Measurements from ENCODE around the gene ADGRF5.

The ADGRF5 gene

DNA sequence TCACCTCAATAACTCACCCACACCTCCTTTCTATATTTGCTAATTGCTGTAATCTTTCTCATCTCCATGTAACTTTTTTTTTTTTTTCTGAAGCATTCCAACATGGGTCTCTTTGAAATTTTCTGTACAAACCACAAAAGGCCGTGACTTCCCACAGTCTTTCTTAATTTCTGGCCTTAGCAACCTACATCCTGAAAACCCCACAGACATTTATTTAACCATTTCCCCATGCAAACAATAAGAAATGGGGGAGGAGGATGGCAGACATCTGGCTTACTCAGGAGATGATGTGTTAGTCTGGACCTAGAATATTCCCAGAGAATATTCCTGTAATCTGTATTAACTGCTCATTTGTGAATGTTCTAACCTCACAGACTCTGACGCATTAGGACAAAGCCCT, 70.9 kb downstream of the ADGRF5 start:
- H3K9me3 ChIP-seq (replicated peaks; ENCODE audit: insufficient read depth, low read length), result no peaks in the 10 kb centered on the region
- H3K9me2 ChIP-seq (replicated peaks; ENCODE audit: insufficient read depth, low read length), result no peaks in the 10 kb centered on the region
- H2AFZ ChIP-seq (ENCODE audit: low read length), result no peak overlapping the region
- H3K79me2 ChIP-seq (ENCODE audit: low read length), result no peaks in the 10 kb centered on the region
- no peaks in the 10 kb centered on the region for H3K4me1 ChIP-seq (ENCODE audit: low read length)
- no peak overlapping the region for H3K27ac ChIP-seq (ENCODE audit: low read length)
- DNase-seq, result no peak
- no peak overlapping the region for H3K9ac ChIP-seq (ENCODE audit: low read length)
- H4K20me1 ChIP-seq (ENCODE audit: insufficient read depth, low read length), result no peaks in the 10 kb centered on the region
- H3K4me2 ChIP-seq (ENCODE audit: low read depth, low read length), result no peak overlapping the region
- H3K36me3 ChIP-seq (replicated peaks; ENCODE audit: insufficient read depth, low read length), result no peaks in the 10 kb centered on the region
- no peak overlapping the region for H3K4me3 ChIP-seq (ENCODE audit: low read length)
- no peaks in the 10 kb centered on the region for H3K27me3 ChIP-seq (replicated peaks; ENCODE audit: insufficient read depth, low read length)
- H3F3A ChIP-seq (ENCODE audit: insufficient read depth, low read length), result no peaks in the 10 kb centered on the region
- TF ChIP-seq, protein P1, sequence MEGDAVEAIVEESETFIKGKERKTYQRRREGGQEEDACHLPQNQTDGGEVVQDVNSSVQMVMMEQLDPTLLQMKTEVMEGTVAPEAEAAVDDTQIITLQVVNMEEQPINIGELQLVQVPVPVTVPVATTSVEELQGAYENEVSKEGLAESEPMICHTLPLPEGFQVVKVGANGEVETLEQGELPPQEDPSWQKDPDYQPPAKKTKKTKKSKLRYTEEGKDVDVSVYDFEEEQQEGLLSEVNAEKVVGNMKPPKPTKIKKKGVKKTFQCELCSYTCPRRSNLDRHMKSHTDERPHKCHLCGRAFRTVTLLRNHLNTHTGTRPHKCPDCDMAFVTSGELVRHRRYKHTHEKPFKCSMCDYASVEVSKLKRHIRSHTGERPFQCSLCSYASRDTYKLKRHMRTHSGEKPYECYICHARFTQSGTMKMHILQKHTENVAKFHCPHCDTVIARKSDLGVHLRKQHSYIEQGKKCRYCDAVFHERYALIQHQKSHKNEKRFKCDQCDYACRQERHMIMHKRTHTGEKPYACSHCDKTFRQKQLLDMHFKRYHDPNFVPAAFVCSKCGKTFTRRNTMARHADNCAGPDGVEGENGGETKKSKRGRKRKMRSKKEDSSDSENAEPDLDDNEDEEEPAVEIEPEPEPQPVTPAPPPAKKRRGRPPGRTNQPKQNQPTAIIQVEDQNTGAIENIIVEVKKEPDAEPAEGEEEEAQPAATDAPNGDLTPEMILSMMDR (IDR thresholded peaks at IDR 0.05; ENCODE audit: low read length), result no peak
- no peak for TF ChIP-seq EZH2phosphoT487 (IDR thresholded peaks at IDR 0.05; ENCODE audit: low read length)
- TF ChIP-seq EZH2 (optimal IDR thresholded peaks at IDR 0.05; ENCODE audit: low read depth, low read length), result no peak

DNA sequence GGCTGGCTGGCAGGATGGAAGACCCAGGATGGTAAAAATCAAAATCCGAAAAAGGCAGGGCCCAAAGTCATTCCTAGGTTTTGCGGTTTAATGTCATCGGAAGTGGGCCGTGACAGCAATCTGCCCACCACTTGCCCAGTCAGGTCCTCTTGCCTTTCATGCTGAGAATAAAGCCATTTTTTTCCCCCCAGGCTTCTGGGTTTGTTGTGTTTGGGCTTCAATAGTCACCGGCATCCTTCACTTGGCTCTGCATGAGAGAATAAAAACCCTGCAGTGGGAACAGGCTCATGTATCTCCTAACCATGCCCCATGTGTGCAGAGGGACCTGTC, 72.4 kb downstream of the ADGRF5 start:
- H2AFZ ChIP-seq (ENCODE audit: low read length), result no peak overlapping the region
- H3F3A ChIP-seq (ENCODE audit: insufficient read depth, low read length), result no peaks in the 10 kb centered on the region
- H3K9me2 ChIP-seq (replicated peaks; ENCODE audit: insufficient read depth, low read length), result no peaks in the 10 kb centered on the region
- no peak for DNase-seq
- H3K4me3 ChIP-seq (ENCODE audit: low read length), result no peak overlapping the region
- no peaks in the 10 kb centered on the region for H3K27me3 ChIP-seq (replicated peaks; ENCODE audit: insufficient read depth, low read length)
- H3K9ac ChIP-seq (ENCODE audit: low read length), result no peak overlapping the region
- no peak for TF ChIP-seq EZH2 (optimal IDR thresholded peaks at IDR 0.05; ENCODE audit: low read depth, low read length)
- TF ChIP-seq, protein P1 (IDR thresholded peaks at IDR 0.05; ENCODE audit: low read length), result no peak
- no peak for TF ChIP-seq EZH2phosphoT487 (IDR thresholded peaks at IDR 0.05; ENCODE audit: low read length)
- H3K36me3 ChIP-seq (replicated peaks; ENCODE audit: insufficient read depth, low read length), result no peaks in the 10 kb centered on the region
- peak overlapping the region; percentile 14; the same call in 1 of the 2 replicates for H3K4me2 ChIP-seq (ENCODE audit: low read depth, low read length)
- no peaks in the 10 kb centered on the region for H3K79me2 ChIP-seq (ENCODE audit: low read length)
- no peaks in the 10 kb centered on the region for H3K9me3 ChIP-seq (replicated peaks; ENCODE audit: insufficient read depth, low read length)
- no peaks in the 10 kb centered on the region for H4K20me1 ChIP-seq (ENCODE audit: insufficient read depth, low read length)
- H3K4me1 ChIP-seq (ENCODE audit: low read length), result no peaks in the 10 kb centered on the region
- no peak overlapping the region for H3K27ac ChIP-seq (ENCODE audit: low read length)

DNA sequence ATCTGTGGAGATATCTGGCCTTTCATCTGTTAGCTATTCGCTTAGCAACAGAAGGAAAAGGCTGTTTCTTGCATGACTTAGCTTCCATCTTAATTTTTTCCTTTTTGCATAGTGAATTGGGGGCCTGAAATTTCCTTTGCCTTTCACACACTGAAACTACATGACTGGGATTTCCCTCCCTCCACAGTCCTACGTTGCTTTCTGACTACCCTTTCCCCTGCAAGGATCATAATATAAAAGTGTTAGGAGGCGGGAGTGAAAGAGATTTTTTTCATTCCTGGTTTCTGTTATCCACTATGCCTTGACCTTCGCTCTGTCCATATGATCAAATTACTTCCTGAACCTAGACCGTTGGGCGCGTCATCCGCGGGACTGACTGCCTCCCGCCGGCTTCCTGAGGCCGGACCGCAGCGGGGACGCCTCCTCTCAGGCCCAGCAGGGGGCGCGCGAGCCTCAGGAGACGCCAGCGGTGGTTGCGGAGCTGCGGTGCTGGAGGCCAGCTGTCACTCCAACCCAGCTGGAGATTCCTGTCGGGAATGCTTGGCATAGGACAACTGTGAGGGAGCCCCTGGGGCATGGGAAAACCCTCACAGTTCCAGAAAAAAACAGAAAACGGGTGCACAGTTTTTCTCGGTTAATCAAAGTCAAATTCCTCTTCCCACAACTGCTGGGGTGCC, 72.9 kb downstream of the ADGRF5 start:
- TF ChIP-seq, protein P1 (IDR thresholded peaks at IDR 0.05; ENCODE audit: low read length), result peak; percentile 92
- TF ChIP-seq EZH2 (optimal IDR thresholded peaks at IDR 0.05; ENCODE audit: low read depth, low read length), result no peak
- H3K9me2 ChIP-seq (replicated peaks; ENCODE audit: insufficient read depth, low read length), result no peaks in the 10 kb centered on the region
- H3K79me2 ChIP-seq (ENCODE audit: low read length), result no peaks in the 10 kb centered on the region
- H3K27ac ChIP-seq (ENCODE audit: low read length), result no peak overlapping the region
- H3K9me3 ChIP-seq (replicated peaks; ENCODE audit: insufficient read depth, low read length), result no peaks in the 10 kb centered on the region
- H3K4me2 ChIP-seq (ENCODE audit: low read depth, low read length), result peak overlapping the region; percentile 14; the same call in 1 of the 2 replicates
- no peaks in the 10 kb centered on the region for H3K27me3 ChIP-seq (replicated peaks; ENCODE audit: insufficient read depth, low read length)
- H3K4me1 ChIP-seq (ENCODE audit: low read length), result no peaks in the 10 kb centered on the region
- no peak overlapping the region for H3K4me3 ChIP-seq (ENCODE audit: low read length)
- H3F3A ChIP-seq (ENCODE audit: insufficient read depth, low read length), result no peaks in the 10 kb centered on the region
- no peaks in the 10 kb centered on the region for H4K20me1 ChIP-seq (ENCODE audit: insufficient read depth, low read length)
- no peaks in the 10 kb centered on the region for H3K36me3 ChIP-seq (replicated peaks; ENCODE audit: insufficient read depth, low read length)
- no peak overlapping the region for H3K9ac ChIP-seq (ENCODE audit: low read length)
- peak; percentile 56 for DNase-seq
- H2AFZ ChIP-seq (ENCODE audit: low read length), result no peak overlapping the region

Data from MM.1S (cell line).